PC-3 (cell line): ENCODE measurements around the gene NR1I3. TPM values are rescaled to one million over a fixed set of nuclear protein-coding genes. Genes with fewer than 3 reads are reported as not detected.

Source experiments
- microRNA-seq: library from miRNA; unstranded; fragments of <30 nt; microRNA quantifications from one replicate; pipeline ENCODE4 v1.1.0, GENCODE V29; 2020; ENCODE audit not compliant: unreplicated experiment
- total RNA-seq: library from RNA; depleted of rRNA; stranded (reverse); fragments of >200 nt; gene quantifications from 2 replicates; pipeline ENCODE4 v1.2.3, GENCODE V29; 2014; rRNA removed

NR1I3 gene
- total RNA-seq, 1 experiment from 2014 or later: not detected

Small RNAs within 50 kb of the gene (microRNA-seq; reads per million reads assigned to microRNA genes)
- 2.8 reads per million, percentile 4 among the genes with 10 or more reads in this experiment for gene MIR5187

Other genes with a start within 250 kb of the NR1I3 start
- gene F11R, start 217.1 kb downstream of the NR1I3 start, total RNA-seq: 69.2 and 81.5 TPM in 2 replicates
- 10.2 and 16.5 TPM in 2 replicates for gene TSTD1, start 199.2 kb downstream of the NR1I3 start, total RNA-seq
- 111 and 113 TPM in 2 replicates for gene USF1, start 192.2 kb downstream of the NR1I3 start, total RNA-seq
- 0.12 and 0.55 TPM in 2 replicates for gene ARHGAP30, start 168.3 kb downstream of the NR1I3 start, total RNA-seq
- 6.8 and 7.0 TPM in 2 replicates for gene NECTIN4, start 148.6 kb downstream of the NR1I3 start, total RNA-seq
- gene KLHDC9, start 139.8 kb downstream of the NR1I3 start, total RNA-seq: 3.2 and 3.3 TPM in 2 replicates
- gene PFDN2, start 120.2 kb downstream of the NR1I3 start, total RNA-seq: 174 and 197 TPM in 2 replicates
- 18.1 and 27.0 TPM in 2 replicates for gene NIT1, start 120.1 kb downstream of the NR1I3 start, total RNA-seq
- gene DEDD, start 105.5 kb downstream of the NR1I3 start, total RNA-seq: 23.4 and 39.2 TPM in 2 replicates
- 84.6 and 113 TPM in 2 replicates for gene UFC1, start 84.2 kb downstream of the NR1I3 start, total RNA-seq
- gene USP21, start 78.7 kb downstream of the NR1I3 start, total RNA-seq: 20.6 and 24.4 TPM in 2 replicates
- gene PPOX, start 71.8 kb downstream of the NR1I3 start, total RNA-seq: 21.8 and 22.9 TPM in 2 replicates
- gene B4GALT3, start 60.7 kb downstream of the NR1I3 start, total RNA-seq: 76.9 and 85.4 TPM in 2 replicates
- 0.52 TPM in 1 of 2 replicates, not detected in the other for gene ADAMTS4, start 39.1 kb downstream of the NR1I3 start, total RNA-seq
- gene NDUFS2, start 35.8 kb downstream of the NR1I3 start, total RNA-seq: 168 TPM in 2 replicates
- not detected in 2 replicates for gene FCER1G, start 22.9 kb downstream of the NR1I3 start, total RNA-seq
- gene APOA2, start 14.6 kb downstream of the NR1I3 start, total RNA-seq: not detected in 2 replicates
- gene TOMM40L, start 12.1 kb downstream of the NR1I3 start, total RNA-seq: 23.2 and 26.1 TPM in 2 replicates
- 0.07 TPM in 1 of 2 replicates, not detected in the other for gene PCP4L1, start 20.5 kb upstream of the NR1I3 start, total RNA-seq
- gene MPZ, start 71.8 kb upstream of the NR1I3 start, total RNA-seq: 0.18 TPM in 1 of 2 replicates, not detected in the other
- 26.1 and 30.1 TPM in 2 replicates for gene SDHC, start 76.2 kb upstream of the NR1I3 start, total RNA-seq
- gene CFAP126, start 129.7 kb upstream of the NR1I3 start, total RNA-seq: not detected in 2 replicates